ENCODE data around the gene CHP2. TPM values are rescaled to one million over a fixed set of nuclear protein-coding genes. Genes with fewer than 3 reads are reported as not detected.

Gene CHP2
- total and polyA plus RNA-seq, 2 donors from 2014 or later: 6.8 TPM; not detected in 1

DNA sequence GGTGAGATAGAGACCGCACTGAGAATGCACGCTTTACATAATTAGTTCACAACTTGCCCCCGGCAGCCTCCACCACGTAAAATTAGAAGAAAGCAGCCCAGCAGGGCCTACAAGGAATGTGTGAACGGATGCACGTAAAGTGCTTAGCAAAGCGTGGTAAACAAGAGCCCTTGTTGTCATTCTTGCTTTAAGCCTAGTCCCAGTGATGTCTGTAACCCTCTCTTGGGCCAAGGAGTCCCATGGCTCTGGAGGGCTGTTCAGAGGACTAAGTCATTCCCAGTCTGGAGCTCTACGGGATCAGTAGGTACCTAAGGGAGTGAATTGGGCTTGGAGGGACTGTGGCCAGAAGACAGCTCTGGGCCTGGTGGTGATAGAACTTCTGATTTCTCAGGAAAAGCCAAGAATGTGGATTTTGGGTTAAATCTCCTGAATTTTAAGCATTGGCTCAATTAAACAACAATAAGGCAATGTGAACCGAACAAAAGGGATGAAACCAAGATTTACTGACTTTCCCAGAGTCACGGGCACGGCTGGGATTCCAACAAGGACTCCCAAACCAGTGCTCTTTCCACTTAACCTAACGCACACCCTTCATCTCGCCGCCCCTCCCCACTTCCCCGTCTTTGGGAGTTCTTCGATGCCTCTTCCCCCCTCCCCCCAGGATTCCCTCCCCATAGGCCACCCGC lies 775 bp upstream of the CHP2 start:
- Histone ChIP-seq H3K27me3 (ENCODE audit: control insufficient read depth, insufficient read depth, low read length) (no peaks in the 10 kb centered on the region), H3K9me3 (ENCODE audit: control insufficient read depth in 2 of 3, insufficient read depth in 1 of 3, low read length in 3 of 3) (peaks cover 0 to 2% (median 0%) of the 10 kb centered on the region in 3 donors), H3K36me3 (ENCODE audit: control insufficient read depth in 2 of 3, insufficient read depth in 3 of 3, low read length in 3 of 3) (no peaks in the 10 kb centered on the region), H3K4me1 (ENCODE audit: control insufficient read depth in 2 of 3, insufficient read depth in 2 of 3, low read depth in 1 of 3, low read length in 3 of 3) (no peaks in the 10 kb centered on the region), H3K4me3 (ENCODE audit: low read length in 3 of 3) (no peak overlapping the region), H3K9ac (ENCODE audit: low read length in 3 of 3) (no peak overlapping the region), H3K27ac (ENCODE audit: low read depth in 2 of 2, low read length in 2 of 2) (no peak overlapping the region)
- FAIRE-seq (no peak), DNase-seq (no peak)
- TF ChIP-seq, protein P1, sequence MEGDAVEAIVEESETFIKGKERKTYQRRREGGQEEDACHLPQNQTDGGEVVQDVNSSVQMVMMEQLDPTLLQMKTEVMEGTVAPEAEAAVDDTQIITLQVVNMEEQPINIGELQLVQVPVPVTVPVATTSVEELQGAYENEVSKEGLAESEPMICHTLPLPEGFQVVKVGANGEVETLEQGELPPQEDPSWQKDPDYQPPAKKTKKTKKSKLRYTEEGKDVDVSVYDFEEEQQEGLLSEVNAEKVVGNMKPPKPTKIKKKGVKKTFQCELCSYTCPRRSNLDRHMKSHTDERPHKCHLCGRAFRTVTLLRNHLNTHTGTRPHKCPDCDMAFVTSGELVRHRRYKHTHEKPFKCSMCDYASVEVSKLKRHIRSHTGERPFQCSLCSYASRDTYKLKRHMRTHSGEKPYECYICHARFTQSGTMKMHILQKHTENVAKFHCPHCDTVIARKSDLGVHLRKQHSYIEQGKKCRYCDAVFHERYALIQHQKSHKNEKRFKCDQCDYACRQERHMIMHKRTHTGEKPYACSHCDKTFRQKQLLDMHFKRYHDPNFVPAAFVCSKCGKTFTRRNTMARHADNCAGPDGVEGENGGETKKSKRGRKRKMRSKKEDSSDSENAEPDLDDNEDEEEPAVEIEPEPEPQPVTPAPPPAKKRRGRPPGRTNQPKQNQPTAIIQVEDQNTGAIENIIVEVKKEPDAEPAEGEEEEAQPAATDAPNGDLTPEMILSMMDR (IDR thresholded peaks at IDR 0.05; ENCODE audit: borderline replicate concordance, extremely low read depth, insufficient read depth): no peak
- intact Hi-C loops (cut with DNase I): no loop called here

DNA sequence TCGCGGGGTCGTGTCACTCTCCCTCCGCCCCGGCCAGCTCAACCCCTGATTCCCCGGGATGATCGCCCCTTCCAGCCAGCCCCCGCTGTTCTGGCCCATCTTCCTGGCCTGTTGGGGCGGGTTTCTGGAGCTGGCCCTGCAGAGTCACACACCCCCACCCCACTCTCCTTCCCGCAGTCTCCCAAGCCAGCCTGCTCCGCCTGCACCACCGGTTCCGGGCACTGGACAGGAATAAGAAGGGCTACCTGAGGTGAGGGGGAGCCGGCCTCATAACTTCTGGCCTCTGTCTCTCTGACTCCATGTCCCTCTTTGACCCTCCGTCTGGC lies 621 bp downstream of the CHP2 start:
- intact Hi-C loops (cut with DNase I): no loop called here
- H3K27me3 ChIP-seq (ENCODE audit: control insufficient read depth, insufficient read depth, low read length): no peaks in the 10 kb centered on the region
- DNase-seq: no peak
- H3K36me3 ChIP-seq (ENCODE audit: control insufficient read depth in 2 of 3, insufficient read depth in 3 of 3, low read length in 3 of 3): no peaks in the 10 kb centered on the region
- H3K27ac ChIP-seq (ENCODE audit: low read depth in 2 of 2, low read length in 2 of 2): no peak overlapping the region
- TF ChIP-seq, protein P1 (IDR thresholded peaks at IDR 0.05; ENCODE audit: borderline replicate concordance, extremely low read depth, insufficient read depth): no peak
- H3K4me3 ChIP-seq (ENCODE audit: low read length in 3 of 3): no peak overlapping the region
- no peak for FAIRE-seq
- peaks cover 0 to 2% (median 0%) of the 10 kb centered on the region in 3 donors for H3K9me3 ChIP-seq (ENCODE audit: control insufficient read depth in 2 of 3, insufficient read depth in 1 of 3, low read length in 3 of 3)
- H3K9ac ChIP-seq (ENCODE audit: low read length in 3 of 3): no peak overlapping the region
- no peaks in the 10 kb centered on the region for H3K4me1 ChIP-seq (ENCODE audit: control insufficient read depth in 2 of 3, insufficient read depth in 2 of 3, low read depth in 1 of 3, low read length in 3 of 3)

DNA sequence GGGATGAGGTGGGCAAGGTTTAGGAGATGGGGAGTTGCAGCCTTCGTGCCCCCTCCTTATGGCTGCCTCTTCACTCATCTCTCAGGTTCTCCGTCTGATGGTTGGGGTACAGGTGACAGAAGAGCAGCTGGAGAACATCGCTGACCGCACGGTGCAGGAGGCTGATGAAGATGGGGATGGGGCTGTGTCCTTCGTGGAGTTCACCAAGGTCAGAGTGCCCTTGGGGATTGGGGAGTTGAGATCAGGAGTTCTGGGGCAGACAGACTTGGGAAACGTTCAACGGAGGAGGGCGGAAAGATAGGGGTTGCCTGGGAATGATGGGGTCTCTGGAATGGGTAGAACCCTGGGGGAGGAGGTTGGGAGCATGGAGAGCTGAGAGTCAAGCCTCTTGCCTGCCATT lies 2.3 kb downstream of the CHP2 start:
- intact Hi-C loops (cut with DNase I): no loop called here
- no peak for DNase-seq
- no peak overlapping the region for H3K4me3 ChIP-seq (ENCODE audit: low read length in 3 of 3)
- no peaks in the 10 kb centered on the region for H3K27me3 ChIP-seq (ENCODE audit: control insufficient read depth, insufficient read depth, low read length)
- peaks cover 0 to 2% (median 0%) of the 10 kb centered on the region in 3 donors for H3K9me3 ChIP-seq (ENCODE audit: control insufficient read depth in 2 of 3, insufficient read depth in 1 of 3, low read length in 3 of 3)
- no peak for FAIRE-seq
- TF ChIP-seq, protein P1 (IDR thresholded peaks at IDR 0.05; ENCODE audit: borderline replicate concordance, extremely low read depth, insufficient read depth): no peak
- H3K36me3 ChIP-seq (ENCODE audit: control insufficient read depth in 2 of 3, insufficient read depth in 3 of 3, low read length in 3 of 3): no peaks in the 10 kb centered on the region
- no peak overlapping the region for H3K27ac ChIP-seq (ENCODE audit: low read depth in 2 of 2, low read length in 2 of 2)
- no peaks in the 10 kb centered on the region for H3K4me1 ChIP-seq (ENCODE audit: control insufficient read depth in 2 of 3, insufficient read depth in 2 of 3, low read depth in 1 of 3, low read length in 3 of 3)
- H3K9ac ChIP-seq (ENCODE audit: low read length in 3 of 3): no peak overlapping the region
